Prostate gland (tissue), 2 donors: ENCODE data around the gene NEDD4L.

Source experiments
- CTCF ChIP-seq, 4 experiments: fragments of 200-600 bp in 2 of 4; fragments of 450-650 bp in 2 of 4; sonication (generic) in 2 of 4; IDR thresholded peaks; 1 replicate in 3 of 4; 2 replicates in 1 of 4; pipeline ENCODE4 v1.5.1; 2016 to 2019; ENCODE audit warnings: antibody characterized with exemption in 4 of 4, mild to moderate bottlenecking in 2 of 4, moderate library complexity in 2 of 4
- POLR2A ChIP-seq: fragments of 450-650 bp; IDR thresholded peaks from one replicate; pipeline ENCODE4 v1.6.1; 2016; ENCODE audit warnings: antibody characterized with exemption, mild to moderate bottlenecking
- POLR2AphosphoS5 ChIP-seq: sonication (generic); formaldehyde crosslinking; IDR thresholded peaks from one replicate; pipeline ENCODE4 v1.6.1; 2017; ENCODE audit warnings: antibody characterized with exemption

DNA sequence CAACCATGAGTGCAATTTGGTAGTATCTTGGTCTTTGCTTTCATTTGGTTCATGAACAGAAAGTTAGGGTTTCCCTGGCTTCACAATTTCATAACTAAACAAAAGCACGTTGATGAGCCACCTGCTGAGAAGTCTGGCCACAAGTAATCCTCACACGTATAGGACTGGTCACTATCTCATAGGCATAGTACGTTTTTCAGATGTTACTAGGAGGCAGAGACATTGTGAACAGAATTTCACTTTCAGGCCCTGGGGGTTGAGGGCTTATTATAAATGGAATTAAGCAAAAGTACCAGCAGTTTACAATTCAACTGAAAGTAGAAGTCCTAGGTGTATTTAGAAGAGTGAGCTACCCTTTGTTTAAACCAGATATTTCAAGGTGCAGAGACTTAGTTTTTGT is 307.8 kb downstream of the NEDD4L start:
- TF ChIP-seq CTCF (IDR thresholded peaks at IDR 0.05): no peak
- no peak for TF ChIP-seq POLR2A
- TF ChIP-seq POLR2AphosphoS5: no peak
